Measurements from ENCODE around the gene DCANP1.

DCANP1 gene

DNA sequence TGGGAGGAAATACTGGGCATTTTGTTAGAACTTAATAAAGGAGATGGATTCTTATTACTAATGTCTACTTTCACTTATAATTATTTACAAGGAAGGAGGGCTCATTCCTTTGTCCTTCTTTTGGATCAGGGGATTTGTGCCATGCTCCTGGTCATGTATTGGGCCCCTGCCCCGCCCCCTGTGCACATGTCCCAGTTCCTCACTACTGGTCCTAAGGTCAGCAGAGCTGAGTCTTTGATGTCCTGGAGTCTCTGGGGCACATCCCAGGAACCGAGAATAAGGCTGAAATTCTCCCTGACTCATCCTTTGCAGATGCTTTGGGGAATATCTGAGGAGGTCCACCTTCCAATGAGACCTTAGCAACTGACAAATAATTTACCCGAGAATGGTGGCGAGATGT lies 24.6 kb upstream of the DCANP1 start:
- in situ Hi-C loops (cut with MboI; ENCODE audit: low pct_unique_long_range_greater_than_20kb, low sequenced_read_pairs, unreplicated experiment): no loop called here
- no peak for DNase-seq (ENCODE audit: low spot score)
- TF ChIP-seq, protein P1, sequence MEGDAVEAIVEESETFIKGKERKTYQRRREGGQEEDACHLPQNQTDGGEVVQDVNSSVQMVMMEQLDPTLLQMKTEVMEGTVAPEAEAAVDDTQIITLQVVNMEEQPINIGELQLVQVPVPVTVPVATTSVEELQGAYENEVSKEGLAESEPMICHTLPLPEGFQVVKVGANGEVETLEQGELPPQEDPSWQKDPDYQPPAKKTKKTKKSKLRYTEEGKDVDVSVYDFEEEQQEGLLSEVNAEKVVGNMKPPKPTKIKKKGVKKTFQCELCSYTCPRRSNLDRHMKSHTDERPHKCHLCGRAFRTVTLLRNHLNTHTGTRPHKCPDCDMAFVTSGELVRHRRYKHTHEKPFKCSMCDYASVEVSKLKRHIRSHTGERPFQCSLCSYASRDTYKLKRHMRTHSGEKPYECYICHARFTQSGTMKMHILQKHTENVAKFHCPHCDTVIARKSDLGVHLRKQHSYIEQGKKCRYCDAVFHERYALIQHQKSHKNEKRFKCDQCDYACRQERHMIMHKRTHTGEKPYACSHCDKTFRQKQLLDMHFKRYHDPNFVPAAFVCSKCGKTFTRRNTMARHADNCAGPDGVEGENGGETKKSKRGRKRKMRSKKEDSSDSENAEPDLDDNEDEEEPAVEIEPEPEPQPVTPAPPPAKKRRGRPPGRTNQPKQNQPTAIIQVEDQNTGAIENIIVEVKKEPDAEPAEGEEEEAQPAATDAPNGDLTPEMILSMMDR (IDR thresholded peaks at IDR 0.05; ENCODE audit: extremely low read depth, insufficient read depth, missing control alignments): no peak

DNA sequence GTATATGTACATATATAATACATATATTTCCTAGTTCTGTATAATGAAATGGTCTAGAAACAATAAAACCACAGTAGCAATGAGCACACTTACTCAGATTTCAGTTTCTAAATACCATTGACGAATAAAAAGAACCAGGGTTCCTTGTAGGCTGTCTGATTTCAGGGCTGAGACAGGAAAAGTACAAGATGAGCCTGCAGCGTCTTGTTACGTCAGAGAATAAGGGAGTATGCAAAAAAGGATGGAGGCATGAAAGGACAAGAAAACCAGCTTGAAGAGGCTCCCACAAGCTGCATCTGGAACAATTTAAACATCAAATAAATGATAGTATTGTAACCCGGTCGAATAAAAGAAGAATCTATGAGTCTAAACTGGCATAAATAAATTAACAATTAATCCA lies 22.8 kb upstream of the DCANP1 start:
- TF ChIP-seq, protein P1 (IDR thresholded peaks at IDR 0.05; ENCODE audit: extremely low read depth, insufficient read depth, missing control alignments): no peak
- in situ Hi-C loops (cut with MboI; ENCODE audit: low pct_unique_long_range_greater_than_20kb, low sequenced_read_pairs, unreplicated experiment): loop anchor here (10.0 kb wide), 1 partner anchor 365 kb away; the partner anchor contains the start of gene SLC25A48
- no peak for DNase-seq (ENCODE audit: low spot score)

DNA sequence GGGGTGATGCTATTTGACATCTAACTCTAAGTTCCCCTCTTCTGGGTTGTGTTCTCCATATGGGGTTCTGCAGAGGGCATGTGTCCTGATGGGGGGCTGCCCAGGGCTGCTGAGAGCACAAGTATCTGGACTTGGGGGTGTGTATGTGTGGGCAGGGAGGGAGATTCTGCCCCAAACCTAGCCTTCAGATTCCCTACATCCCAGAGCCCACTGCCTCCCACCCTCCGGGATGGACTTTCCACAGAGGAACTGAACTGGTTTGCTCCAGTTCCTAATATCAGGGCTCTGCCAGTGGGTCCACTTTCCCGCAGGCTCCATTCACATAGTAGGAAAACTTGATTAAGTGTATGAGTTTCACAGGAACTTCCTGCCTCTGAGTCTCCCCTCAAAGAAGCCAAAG lies 21.4 kb upstream of the DCANP1 start:
- no peak for DNase-seq (ENCODE audit: low spot score)
- in situ Hi-C loops (cut with MboI; ENCODE audit: low pct_unique_long_range_greater_than_20kb, low sequenced_read_pairs, unreplicated experiment): loop anchor here (10.0 kb wide), 1 partner anchor 366 kb away; the partner anchor contains the start of gene SLC25A48
- TF ChIP-seq, protein P1 (IDR thresholded peaks at IDR 0.05; ENCODE audit: extremely low read depth, insufficient read depth, missing control alignments): no peak

DNA sequence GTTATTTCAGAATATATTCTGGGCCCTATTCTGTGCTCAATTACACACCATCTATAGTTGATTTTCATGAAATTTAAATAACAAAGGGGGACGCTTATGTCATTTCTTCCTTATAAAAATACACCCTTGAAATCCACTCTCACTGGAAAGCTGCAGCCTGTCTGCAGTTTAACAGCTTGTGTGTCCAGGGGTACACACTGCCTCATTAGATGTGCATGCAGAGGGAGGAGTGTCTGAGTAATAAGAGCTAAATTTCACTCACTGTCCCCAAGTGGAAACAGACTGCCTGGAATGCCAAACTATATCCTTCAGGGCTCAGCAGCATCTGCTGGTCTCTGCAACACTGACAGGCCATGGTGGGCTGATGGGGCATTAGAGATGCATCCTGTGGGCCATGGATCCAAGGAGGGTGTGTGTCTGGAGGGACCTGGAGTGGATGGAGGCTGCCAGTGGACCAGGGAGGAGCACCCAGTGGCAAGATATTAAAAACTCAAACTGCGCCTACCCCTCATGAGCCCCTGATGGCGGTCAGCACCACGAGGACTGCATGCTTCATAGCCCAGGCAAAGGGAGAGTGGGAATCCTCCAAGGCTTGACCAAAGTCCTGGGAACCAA lies 20.8 kb upstream of the DCANP1 start:
- TF ChIP-seq, protein P1 (IDR thresholded peaks at IDR 0.05; ENCODE audit: extremely low read depth, insufficient read depth, missing control alignments): no peak
- in situ Hi-C loops (cut with MboI; ENCODE audit: low pct_unique_long_range_greater_than_20kb, low sequenced_read_pairs, unreplicated experiment): loop anchor here (10.0 kb wide), 1 partner anchor 367 kb away; the partner anchor contains the start of gene SLC25A48

DNA sequence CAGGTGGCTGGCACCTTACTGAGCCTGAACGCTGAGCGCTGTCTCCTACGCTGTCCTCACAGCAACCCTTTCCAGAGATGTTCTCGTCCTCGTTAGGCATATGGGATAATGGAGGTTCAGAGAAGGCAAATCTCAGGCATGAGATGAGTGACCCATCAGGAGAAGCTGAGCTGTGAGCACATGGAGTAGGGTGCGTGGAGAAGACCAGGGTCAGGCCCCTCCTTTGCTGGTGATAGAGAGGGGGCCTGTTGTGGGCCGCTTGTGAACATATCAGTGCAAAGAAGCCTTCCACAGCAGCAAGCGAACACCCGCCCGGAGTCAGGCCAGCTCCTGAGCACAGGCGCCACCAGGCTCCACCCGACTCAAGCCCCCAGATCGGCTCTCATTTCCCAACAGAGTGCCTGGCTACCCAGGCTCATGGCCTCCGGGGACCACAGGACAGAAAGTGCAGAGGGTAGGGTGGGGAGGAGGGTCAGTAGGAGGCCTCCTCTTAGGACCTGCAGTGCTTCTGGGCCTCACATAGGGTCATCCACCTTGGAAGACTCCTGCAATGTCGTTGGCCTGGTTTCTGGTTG lies 20.0 kb upstream of the DCANP1 start:
- in situ Hi-C loops (cut with MboI; ENCODE audit: low pct_unique_long_range_greater_than_20kb, low sequenced_read_pairs, unreplicated experiment): loop anchor here (10.0 kb wide), 1 partner anchor 368 kb away; the partner anchor contains the start of gene SLC25A48
- TF ChIP-seq, protein P1 (IDR thresholded peaks at IDR 0.05; ENCODE audit: extremely low read depth, insufficient read depth, missing control alignments): no peak
- DNase-seq (ENCODE audit: low spot score): no peak

More for the DNA sequence above, 20.8 kb upstream of the DCANP1 start:
- no peak for DNase-seq (ENCODE audit: low spot score)

DNA sequence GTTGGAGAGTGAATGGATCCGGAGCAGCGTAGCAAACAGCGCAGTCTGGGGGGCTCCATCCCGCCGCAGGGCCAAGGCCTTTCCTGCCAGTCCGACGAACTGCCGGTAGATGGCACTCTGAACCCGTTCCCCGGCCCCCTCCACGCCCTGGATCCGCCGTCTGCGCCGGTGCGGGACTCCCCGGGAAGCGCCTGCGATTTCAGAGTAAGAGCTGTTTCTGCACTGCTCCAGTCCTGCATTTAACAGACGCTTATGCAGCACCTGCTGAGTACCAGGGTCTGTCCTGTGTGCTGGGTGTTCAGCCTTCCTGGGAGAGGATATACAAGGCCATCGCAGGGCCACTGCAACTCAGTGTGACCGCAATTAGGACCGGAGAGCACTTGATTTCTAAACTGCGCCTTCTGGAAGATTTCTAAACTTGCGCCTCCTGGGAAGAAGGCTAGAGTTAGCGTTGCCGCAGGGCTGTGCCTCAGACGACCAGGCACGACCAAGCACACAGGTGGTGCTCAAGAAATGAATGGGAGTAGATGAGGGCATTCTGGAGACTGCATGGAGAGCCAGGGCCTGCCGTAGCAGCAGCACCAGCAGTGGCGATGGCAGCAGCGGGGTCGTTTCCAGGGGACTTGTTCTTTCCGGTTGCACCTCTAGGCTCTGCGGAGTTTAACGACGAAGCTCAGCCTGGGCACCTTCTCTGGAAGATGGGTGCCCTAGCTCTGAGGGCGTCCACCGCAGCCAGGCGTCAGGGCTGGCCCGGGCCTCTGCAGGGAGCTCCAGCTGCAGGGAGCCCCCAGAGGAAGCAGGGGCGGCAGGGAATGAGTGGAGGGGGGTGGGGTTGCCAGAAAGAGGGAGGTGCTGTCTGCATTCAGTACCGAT lies 19.3 kb upstream of the DCANP1 start:
- peak; percentile 79 for DNase-seq (ENCODE audit: low spot score)
- TF ChIP-seq, protein P1 (IDR thresholded peaks at IDR 0.05; ENCODE audit: extremely low read depth, insufficient read depth, missing control alignments): peak; percentile 89
- in situ Hi-C loops (cut with MboI; ENCODE audit: low pct_unique_long_range_greater_than_20kb, low sequenced_read_pairs, unreplicated experiment): loop anchor here (10.0 kb wide), 1 partner anchor 368 kb away; the partner anchor contains the start of gene SLC25A48
